GM21528 (cell line): ENCODE results near the gene DHRS1.
A peak's percentile ranks its signal among the peaks of the same experiment; 100 is the strongest.

ENCODE experiments used
- ATAC-seq: cut with Tn5 transposase; IDR thresholded peaks from one replicate; pipeline ENCODE4 v1.9.1; 2021; ENCODE audit warnings: mild to moderate bottlenecking, moderate library complexity; ENCODE audit not compliant: unreplicated experiment, low FRiP score

Gene DHRS1

GRCh38 chr14:24286996-24287395 lies 12.6 kb downstream of the DHRS1 start:
- ATAC-seq, result no peak

DNA sequence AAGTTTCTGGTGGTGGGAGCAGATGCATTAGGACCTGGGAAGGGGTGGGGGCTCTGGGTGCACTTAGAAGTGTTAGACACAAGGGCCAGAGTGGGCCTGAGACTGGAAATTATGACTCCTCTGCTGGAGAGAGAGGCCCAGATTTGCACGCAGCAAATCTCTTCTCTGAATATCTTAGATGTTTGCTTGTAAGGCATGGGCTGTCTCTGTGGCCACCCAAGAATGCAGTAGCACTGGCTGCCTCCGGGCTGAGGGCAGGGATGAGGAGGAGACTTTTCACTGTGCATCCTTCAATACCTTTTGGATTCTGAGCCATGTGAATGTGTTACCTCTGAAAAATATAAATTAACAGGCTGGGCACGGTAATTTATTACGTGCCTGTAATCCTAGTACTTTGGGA lies 14.2 kb downstream of the DHRS1 start:
- no peak for ATAC-seq

DNA sequence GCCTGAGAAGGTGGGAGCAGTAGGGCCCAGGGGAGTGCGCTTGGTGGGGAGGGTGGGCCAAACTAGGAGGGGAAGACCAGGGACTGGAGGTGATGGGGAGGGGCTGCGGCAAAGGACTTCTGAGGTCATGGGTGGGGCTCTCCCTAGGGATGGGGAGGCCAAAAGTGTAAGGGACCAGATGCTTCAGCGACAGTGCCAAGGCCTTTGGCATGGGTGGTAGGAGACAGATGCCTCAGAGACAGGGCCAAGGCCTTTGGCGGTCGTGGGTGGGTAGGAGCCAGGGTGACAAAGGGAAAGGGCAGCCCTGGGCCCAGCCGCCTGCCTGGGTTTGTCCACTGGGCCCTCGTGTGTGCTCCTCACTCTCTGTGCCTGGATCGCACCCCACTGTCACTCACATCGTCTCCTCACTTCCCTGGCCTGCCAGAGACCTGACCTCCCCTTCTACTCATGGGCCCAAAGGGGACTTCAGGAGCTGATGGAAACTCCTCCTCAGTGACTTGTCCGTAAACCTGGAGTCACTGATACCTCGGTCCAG lies 15.0 kb downstream of the DHRS1 start:
- ATAC-seq, result no peak

DNA sequence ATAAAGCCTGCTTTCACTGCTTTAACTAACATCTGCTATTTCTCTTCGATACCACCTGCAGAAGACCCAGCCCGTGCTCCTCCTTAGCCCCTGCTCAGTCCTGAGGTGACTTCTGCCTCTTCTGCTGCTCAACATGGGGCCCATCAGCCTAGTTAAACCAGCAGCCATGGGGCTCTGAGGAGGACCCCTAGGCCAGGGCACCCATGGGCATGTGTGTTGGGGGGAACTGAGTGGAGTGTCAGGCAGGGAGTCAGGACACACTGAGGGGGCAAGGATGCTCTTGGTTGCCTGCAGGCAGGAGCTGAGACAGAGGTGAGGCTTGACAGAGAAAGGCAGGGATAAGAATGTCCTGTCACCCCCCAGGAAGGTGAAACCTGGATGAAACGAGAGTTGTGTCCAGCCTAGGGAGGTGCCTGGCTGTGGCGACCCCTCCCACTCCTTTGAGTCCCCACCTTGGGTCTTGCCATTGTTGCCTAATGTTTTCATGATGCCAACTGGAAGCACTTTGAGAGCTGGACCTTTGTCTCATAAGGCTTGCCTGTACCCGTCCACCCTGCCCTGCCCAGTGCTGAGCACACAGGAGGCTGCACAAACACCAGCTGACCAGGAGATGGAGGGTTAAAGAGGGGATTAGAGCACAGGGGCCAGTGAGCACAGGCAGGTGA lies 15.7 kb downstream of the DHRS1 start:
- no peak for ATAC-seq

DNA sequence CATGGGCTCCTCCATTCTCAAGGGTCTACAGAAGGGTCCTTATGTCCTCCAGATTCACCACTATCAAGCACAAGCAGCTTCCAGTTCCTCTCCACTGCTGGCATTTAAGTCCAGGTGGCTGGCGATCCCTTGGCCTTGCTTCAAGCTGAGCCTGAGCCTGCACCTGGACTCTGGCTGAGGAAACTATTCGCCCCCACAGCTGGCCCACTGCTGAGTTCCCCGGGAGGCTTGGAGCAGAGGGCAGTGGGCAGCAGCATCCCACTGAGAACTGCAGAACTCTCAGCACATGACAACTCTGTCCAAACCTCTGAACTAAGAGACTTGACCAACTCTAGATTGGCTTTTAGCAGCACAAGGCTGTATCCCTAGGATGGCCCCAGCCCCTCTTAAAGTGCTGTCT lies 16.8 kb downstream of the DHRS1 start:
- ATAC-seq, result no peak

DNA sequence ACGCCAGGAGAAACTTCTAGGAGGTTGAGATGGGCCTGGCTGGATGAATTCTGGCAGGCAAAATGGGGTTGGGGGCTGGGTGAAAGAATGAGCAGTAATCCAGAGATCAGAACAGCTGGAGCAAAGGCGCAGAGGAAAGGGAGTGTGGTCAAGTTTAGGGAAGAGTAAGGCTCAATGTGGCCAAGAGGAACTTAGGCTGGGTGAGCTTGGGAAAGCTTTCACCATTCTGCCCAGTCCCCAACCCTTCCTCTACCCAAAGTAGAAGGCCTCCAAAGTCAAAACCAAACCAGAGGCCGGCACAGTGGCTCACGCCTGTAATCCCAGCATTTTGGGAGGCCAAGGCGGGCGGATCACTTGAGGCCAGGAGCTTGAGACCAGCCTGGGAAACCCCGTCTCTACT lies 17.9 kb downstream of the DHRS1 start:
- no peak for ATAC-seq

DNA sequence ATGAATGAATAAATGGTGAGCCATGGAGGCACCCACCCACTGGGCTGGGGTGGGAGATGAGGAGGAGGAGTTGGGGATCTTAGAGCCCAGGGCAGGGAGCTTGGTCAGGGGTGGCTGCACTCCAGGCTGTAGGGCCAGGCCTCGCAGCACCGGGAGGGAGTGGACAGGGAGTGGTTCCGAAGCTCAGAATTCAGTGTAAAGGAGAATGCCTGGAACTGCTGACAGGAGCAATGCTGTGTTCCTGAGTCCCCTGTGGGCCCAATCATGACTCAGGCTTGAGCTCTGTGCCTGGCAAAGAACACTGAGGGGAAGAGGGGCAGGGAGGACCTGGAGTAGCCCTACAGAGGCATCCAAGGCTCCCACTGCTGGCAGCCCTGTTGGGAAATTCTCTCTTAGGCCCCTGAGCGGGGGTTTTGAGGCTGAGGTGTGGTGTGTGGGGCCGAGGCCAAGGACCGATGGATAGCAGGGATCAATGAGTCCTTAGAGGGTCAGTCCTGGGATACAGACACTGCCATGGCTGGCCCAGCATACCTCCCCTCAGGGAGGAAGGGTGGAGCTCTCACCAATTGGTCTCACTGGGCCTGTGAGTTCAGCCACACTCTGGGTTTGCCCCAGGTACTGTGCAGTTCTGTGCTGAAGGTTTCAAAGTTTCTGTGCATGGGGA lies 18.7 kb downstream of the DHRS1 start:
- ATAC-seq, result no peak

DNA sequence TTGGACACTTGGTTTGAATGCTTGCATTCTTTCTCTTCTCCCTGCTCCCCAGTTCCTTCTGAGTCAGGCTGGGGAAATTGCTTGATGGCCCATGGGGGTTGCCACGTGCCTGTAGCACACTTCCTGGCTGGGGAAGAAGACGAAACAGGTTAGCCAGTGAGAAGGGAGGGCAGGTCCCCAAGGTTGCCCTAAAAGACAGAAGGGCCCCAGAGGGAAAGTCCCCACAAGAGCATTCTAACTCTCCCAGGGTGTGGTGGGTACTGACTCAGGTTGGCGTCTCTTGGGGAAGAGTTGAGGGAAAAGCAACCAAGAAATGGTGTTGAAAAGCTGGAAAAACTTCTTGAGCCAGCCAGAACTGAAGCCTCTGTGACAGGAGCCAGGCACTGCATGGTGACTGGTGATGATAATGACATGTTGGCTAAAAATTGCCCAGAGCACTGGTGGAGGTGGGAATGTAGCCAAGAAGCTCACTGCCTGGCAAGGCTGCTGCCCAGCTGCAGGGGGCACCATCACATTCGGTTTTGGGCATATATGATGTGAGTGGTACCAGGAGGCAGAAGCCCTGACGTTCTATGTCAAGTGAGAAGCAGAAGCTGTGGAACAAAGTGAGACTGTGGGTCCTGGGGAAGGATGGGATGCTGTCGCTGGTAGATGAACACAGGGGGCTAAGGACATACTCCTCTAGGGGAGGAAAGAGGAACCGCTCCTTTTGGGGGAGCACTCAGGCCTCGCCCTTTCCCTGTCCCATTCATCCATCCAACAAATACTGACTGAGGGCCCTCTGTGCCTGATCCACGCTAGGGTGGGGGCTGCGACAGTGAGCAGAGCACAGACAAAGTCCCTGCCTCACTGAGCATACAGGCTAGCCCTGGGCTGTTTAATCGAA lies 20.0 kb downstream of the DHRS1 start:
- ATAC-seq, result peak; percentile 49

- ATAC-seq, result no peak
Measured at GRCh38 chr14:24278424-24278823, 21.2 kb downstream of the DHRS1 start.

GRCh38 chr14:24277606-24278321 lies 21.8 kb downstream of the DHRS1 start:
- ATAC-seq, result no peak

DNA sequence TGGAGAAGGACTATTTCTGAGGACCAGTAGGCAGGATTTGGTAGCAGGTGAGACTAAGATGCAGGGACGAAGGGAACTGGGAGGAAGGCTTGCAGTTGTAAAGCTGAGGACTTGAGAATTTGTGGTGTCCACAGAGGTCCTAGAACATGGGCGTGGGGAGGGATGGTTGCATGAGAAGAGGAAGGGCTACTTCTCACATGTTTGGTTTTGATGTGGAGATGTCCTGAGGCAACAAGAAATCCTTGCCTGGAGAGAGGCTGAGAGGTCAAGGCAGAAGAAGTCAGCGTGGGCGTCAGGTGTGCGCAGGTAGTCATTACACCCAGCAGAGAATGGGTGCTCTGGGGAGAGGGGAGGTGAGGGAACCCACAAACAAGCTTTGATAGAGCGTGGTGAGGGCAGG lies 22.5 kb downstream of the DHRS1 start:
- no peak for ATAC-seq

DNA sequence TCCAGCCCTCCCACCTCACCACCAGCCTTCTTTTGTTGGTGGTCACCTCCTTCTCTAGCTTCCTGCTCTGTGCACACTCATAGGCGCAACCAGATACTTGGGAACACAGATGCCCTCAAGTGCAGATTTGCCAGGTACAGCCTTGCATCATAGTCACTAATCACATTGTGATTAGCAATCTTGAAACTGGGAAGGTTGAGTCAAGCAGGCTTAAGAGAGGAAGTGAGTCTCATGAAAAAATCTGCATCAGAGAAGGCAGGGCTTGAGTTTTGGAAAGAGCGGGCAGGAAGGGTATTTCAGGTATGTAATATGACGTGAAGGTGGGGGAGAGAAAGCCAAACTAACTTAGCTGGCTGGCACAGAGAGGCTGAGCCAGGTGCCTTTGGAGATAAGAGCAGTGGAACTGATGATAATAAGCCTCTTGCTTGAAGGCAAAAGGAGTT lies 25.5 kb downstream of the DHRS1 start:
- ATAC-seq, result peak; percentile 40

- no peak for ATAC-seq
Measured at GRCh38 chr14:24273422-24273998, 26.1 kb downstream of the DHRS1 start.

GRCh38 chr14:24272467-24272866 lies 27.1 kb downstream of the DHRS1 start:
- ATAC-seq, result no peak

DNA sequence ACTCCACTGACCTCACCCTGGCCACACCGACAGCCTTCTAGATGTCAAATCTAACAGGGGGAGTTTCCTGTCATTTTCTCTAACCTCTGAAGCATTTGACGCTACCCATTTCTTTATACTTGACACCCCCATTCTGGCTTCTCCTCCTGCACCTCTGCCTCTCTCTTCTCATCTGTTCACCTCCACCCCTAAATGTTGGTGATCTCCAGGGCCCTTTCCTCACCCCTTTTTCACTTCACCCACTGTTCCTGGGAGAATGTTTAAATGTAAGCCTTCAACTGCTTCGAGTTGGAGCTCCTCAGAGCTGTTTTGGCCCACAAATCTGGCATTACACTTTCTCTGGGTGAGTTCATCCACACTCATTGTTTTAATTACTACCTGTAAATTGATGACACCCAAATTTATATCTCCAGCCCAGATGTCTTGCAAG lies 27.7 kb downstream of the DHRS1 start:
- no peak for ATAC-seq

DNA sequence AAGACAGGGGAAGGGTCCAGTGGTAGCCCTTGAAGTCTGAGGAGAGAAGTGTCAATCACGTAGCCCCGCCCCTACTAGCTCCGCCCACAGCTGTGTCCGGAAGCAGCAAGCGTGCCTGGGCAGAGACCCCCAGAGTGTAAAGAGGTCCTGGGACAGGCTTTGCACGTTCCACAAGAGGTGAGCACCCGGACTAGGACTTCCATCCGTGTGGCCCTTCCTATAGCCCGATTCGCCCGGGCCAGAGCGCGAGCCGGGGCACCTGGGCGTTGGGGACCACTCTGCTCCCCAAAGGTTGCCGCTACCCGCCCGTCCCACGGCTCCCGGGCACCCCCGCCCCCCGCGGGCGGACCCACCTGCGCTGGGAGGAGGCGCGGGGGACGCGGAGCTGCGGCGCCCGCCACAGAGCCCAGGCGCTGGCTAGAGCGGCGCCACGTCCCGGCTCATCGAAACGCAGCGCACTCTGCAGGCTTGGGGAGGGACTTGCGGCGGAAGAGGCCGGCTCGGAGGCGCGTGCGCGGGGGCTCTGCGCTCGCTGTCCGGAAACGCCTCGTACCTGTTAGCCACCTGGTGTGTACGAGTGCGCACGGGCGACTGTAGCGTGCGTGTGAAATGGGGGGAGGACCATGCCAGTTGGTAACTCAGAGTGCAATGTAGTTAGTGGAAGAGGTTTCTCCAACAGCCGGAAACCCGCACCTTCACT lies 28.3 kb downstream of the DHRS1 start, which contains the start of gene RABGGTA:
TSS of gene RABGGTA (minus strand) at position 464 of the 700 bp plus-strand sequence. CDS start 482 bp downstream, outside the sequence.
- ATAC-seq, result peak; percentile 83

- no peak for ATAC-seq
Measured at GRCh38 chr14:24270537-24271133, 28.9 kb downstream of the DHRS1 start.

GRCh38 chr14:24269910-24270536 lies 29.6 kb downstream of the DHRS1 start:
- ATAC-seq, result no peak
